Measurements from ENCODE around the gene POU2AF3. TPM values are rescaled to one million over a fixed set of nuclear protein-coding genes. Genes with fewer than 3 reads are reported as not detected.

Gene POU2AF3
- total RNA-seq, 2 experiments from 2014 or later = not detected

GRCh38 chr11:111351374-111352055, 53.2 kb downstream of the POU2AF3 start:
- Histone ChIP-seq H3K36me3 (ENCODE audit: insufficient read depth, low read length) (no peaks in the 10 kb centered on the region), H3K27ac (ENCODE audit: low read depth in 1 of 2, low read length in 2 of 2) (no peak overlapping the region)
- CTCF ChIA-PET = no interaction called here

GRCh38 chr11:111352231-111352746, 53.9 kb downstream of the POU2AF3 start:
- intact Hi-C loops (cut with DNase I, micrococcal nuclease) = no loop called here
- H3K9me3 ChIP-seq (ENCODE audit: control insufficient read depth in 1 of 2, insufficient read depth in 1 of 2, low read length in 2 of 2) = no peaks in the 10 kb centered on the region
- no peaks in the 10 kb centered on the region for H3K27me3 Mint-ChIP-seq
- no peak overlapping the region for H3K4me3 ChIP-seq (ENCODE audit: low read length)
- no peak for TF ChIP-seq CTCF (IDR thresholded peaks at IDR 0.05)
- no peaks in the 10 kb centered on the region for H3K36me3 ChIP-seq (ENCODE audit: insufficient read depth, low read length)
- ChIA-PET CTCF (no interaction called here), POLR2A (no interaction called here)
- no peaks in the 10 kb centered on the region for H3K9me3 Mint-ChIP-seq
- no peaks in the 10 kb centered on the region for H3K36me3 Mint-ChIP-seq (ENCODE audit: low read depth)
- no peak overlapping the region for H3K27ac ChIP-seq (ENCODE audit: low read depth in 1 of 2, low read length in 2 of 2)
- H3K4me1 ChIP-seq (ENCODE audit: insufficient read depth, low read length) = no peaks in the 10 kb centered on the region
- no peaks in the 10 kb centered on the region for H3K4me1 Mint-ChIP-seq (ENCODE audit: low read depth)
- H3K27me3 ChIP-seq (ENCODE audit: control insufficient read depth in 1 of 2, insufficient read depth in 2 of 2, low read length in 2 of 2) = no peaks in the 10 kb centered on the region
- no peak for DNase-seq
- no peak for ATAC-seq (ENCODE audit: poor library complexity)
- no peak overlapping the region for H3K27ac Mint-ChIP-seq
- no peak overlapping the region for H3K4me3 Mint-ChIP-seq

More at GRCh38 chr11:111351374-111352055, 53.2 kb downstream of the POU2AF3 start:
- Histone ChIP-seq H3K4me1 (ENCODE audit: insufficient read depth, low read length) (no peaks in the 10 kb centered on the region), H3K4me3 (ENCODE audit: low read length) (no peak overlapping the region), H3K9me3 (ENCODE audit: control insufficient read depth in 1 of 2, insufficient read depth in 1 of 2, low read length in 2 of 2) (no peaks in the 10 kb centered on the region), H3K27me3 (ENCODE audit: control insufficient read depth in 1 of 2, insufficient read depth in 2 of 2, low read length in 2 of 2) (no peaks in the 10 kb centered on the region)
- no peak for TF ChIP-seq CTCF (IDR thresholded peaks at IDR 0.05)
- POLR2A ChIA-PET = no interaction called here
- Mint-ChIP-seq H3K27ac (no peak overlapping the region), H3K4me1 (ENCODE audit: low read depth) (no peaks in the 10 kb centered on the region), H3K27me3 (no peaks in the 10 kb centered on the region), H3K36me3 (ENCODE audit: low read depth) (no peaks in the 10 kb centered on the region), H3K9me3 (no peaks in the 10 kb centered on the region), H3K4me3 (no peak overlapping the region)
- ATAC-seq (ENCODE audit: poor library complexity) = no peak
- intact Hi-C loops (cut with DNase I, micrococcal nuclease) = no loop called here
- no peak for DNase-seq

- Mint-ChIP-seq H3K27ac (no peak overlapping the region), H3K27me3 (no peaks in the 10 kb centered on the region)
- POLR2A ChIA-PET = no interaction called here
Observed at GRCh38 chr11:111352935-111353710, 54.8 kb downstream of the POU2AF3 start.

More at GRCh38 chr11:111352935-111353710, 54.8 kb downstream of the POU2AF3 start:
- ATAC-seq (ENCODE audit: poor library complexity) (no peak), DNase-seq (no peak)
- Histone ChIP-seq H3K9me3 (ENCODE audit: control insufficient read depth in 1 of 2, insufficient read depth in 1 of 2, low read length in 2 of 2) (no peaks in the 10 kb centered on the region), H3K4me1 (ENCODE audit: insufficient read depth, low read length) (no peaks in the 10 kb centered on the region), H3K27ac (ENCODE audit: low read depth in 1 of 2, low read length in 2 of 2) (no peak overlapping the region), H3K36me3 (ENCODE audit: insufficient read depth, low read length) (no peaks in the 10 kb centered on the region), H3K27me3 (ENCODE audit: control insufficient read depth in 1 of 2, insufficient read depth in 2 of 2, low read length in 2 of 2) (no peaks in the 10 kb centered on the region), H3K4me3 (ENCODE audit: low read length) (no peak overlapping the region)
- CTCF ChIA-PET = no interaction called here
- Mint-ChIP-seq H3K9me3 (no peaks in the 10 kb centered on the region), H3K4me1 (ENCODE audit: low read depth) (no peaks in the 10 kb centered on the region), H3K4me3 (no peak overlapping the region), H3K36me3 (ENCODE audit: low read depth) (no peaks in the 10 kb centered on the region)
- TF ChIP-seq CTCF (IDR thresholded peaks at IDR 0.05) = no peak
- intact Hi-C loops (cut with DNase I, micrococcal nuclease) = no loop called here

Data from CD4-positive, alpha-beta T cell (primary cell).